Endothelial cell of umbilical vein (primary cell): ENCODE results near the gene CCL7. TPM values are rescaled to one million over a fixed set of nuclear protein-coding genes. Genes with fewer than 3 reads are reported as not detected.

Experiments
- BruUV-seq: library from RNA; stranded (reverse); fragments of 400-500 nt; replicated peaks from 2 replicates; lab custom pipeline; 2021; lab: Mats Ljungman, UMichigan
- CTCF ChIA-PET: fragments of 300-600, 350-600 bp; sonication (Branson Sonifier 250); formaldehyde crosslinking; loops from one replicate; lab custom pipeline; 2021; ENCODE audit warnings: antibody characterized with exemption, inconsistent platforms; lab: Charles Lee
- POLR2A ChIA-PET: fragments of 300-600, 350-600 bp; sonication (Branson Sonifier 250); formaldehyde crosslinking; loops from one replicate; lab custom pipeline; 2021; ENCODE audit warnings: antibody characterized with exemption, inconsistent platforms; lab: Charles Lee
- DNase-seq: peaks from one replicate; pipeline ENCODE4 v3.0.0-alpha.2; 2011; ENCODE audit warnings: low read depth, low spot score
- FAIRE-seq: peaks from 2 replicates; lab custom pipeline; 2011; peaks lifted over from hg19 to GRCh38; lab: Jason Lieb, UNC
- H2AFZ ChIP-seq: 2 replicates; pipeline ENCODE4 v1.6.0; 2012; ENCODE audit warnings: low read depth, low read length, control low read depth, inconsistent platforms
- H3K27ac ChIP-seq: 2 replicates; pipeline ENCODE4 v1.5.1; 2011; ENCODE audit warnings: low read depth, mild to moderate bottlenecking, control low read depth, low read length, moderate library complexity; ENCODE audit not compliant: insufficient read depth
- H3K27me3 ChIP-seq, 2 experiments: 2 replicates each; pipeline versions ENCODE4 v1.6.0 to v1.6.1; 2011; ENCODE audit warnings: low read length in 2 of 2, mixed read lengths in 1 of 2; ENCODE audit not compliant: control insufficient read depth in 2 of 2, insufficient read depth in 2 of 2
- H3K36me3 ChIP-seq, 2 experiments: 2 replicates in 1 of 2; 3 replicates in 1 of 2; pipeline ENCODE4 v1.5.1; 2011; ENCODE audit warnings: low read length in 2 of 2, mild to moderate bottlenecking in 1 of 2, moderate library complexity in 1 of 2; ENCODE audit not compliant: control insufficient read depth in 2 of 2, insufficient read depth in 2 of 2; ENCODE audit errors: extremely low read depth in 1 of 2
- H3K4me1 ChIP-seq: 3 replicates; pipeline ENCODE4 v1.5.1; 2011; ENCODE audit warnings: mild to moderate bottlenecking, low read length; ENCODE audit not compliant: control insufficient read depth, insufficient read depth; ENCODE audit errors: extremely low read depth
- H3K4me2 ChIP-seq: 2 replicates; pipeline ENCODE4 v1.6.1; 2011; ENCODE audit warnings: low read length, control low read depth, mixed read lengths; ENCODE audit not compliant: insufficient read depth
- H3K4me3 ChIP-seq, 3 experiments: fragments of 200-600 bp in 1 of 3; sonication (generic), shearing (Covaris generic) in 1 of 3; replicated peaks in 1 of 3; 2 replicates each; pipeline ENCODE4 v1.5.1; 2011 to 2016; ENCODE audit warnings: control low read depth in 3 of 3, low read length in 3 of 3, mild to moderate bottlenecking in 2 of 3, inconsistent platforms in 1 of 3, low read depth in 1 of 3, moderate library complexity in 1 of 3; ENCODE audit not compliant: insufficient read depth in 1 of 3
- H3K79me2 ChIP-seq: 2 replicates; pipeline ENCODE4 v1.6.0; 2012; ENCODE audit warnings: low read length, inconsistent platforms; ENCODE audit not compliant: control insufficient read depth, insufficient read depth
- H3K9ac ChIP-seq: replicated peaks from 2 replicates; pipeline ENCODE3; 2011; ENCODE audit warnings: low read length, control low read depth; ENCODE audit not compliant: insufficient read depth; ENCODE audit errors: extremely low read depth
- H3K9me1 ChIP-seq: replicated peaks from 3 replicates; pipeline ENCODE4 v1.6.0; 2011; ENCODE audit warnings: mild to moderate bottlenecking, low read length; ENCODE audit not compliant: control insufficient read depth, insufficient read depth; ENCODE audit errors: extremely low read depth
- H3K9me3 ChIP-seq: replicated peaks from 2 replicates; pipeline ENCODE4 v1.5.1; 2012; ENCODE audit warnings: low read length, inconsistent platforms; ENCODE audit not compliant: control insufficient read depth, insufficient read depth
- H4K20me1 ChIP-seq: replicated peaks from 2 replicates; pipeline ENCODE3; 2011; ENCODE audit warnings: mild to moderate bottlenecking, low read length; ENCODE audit not compliant: control insufficient read depth, insufficient read depth; ENCODE audit errors: extremely low read depth
- EZH2 ChIP-seq: IDR thresholded peaks from 2 replicates; pipeline ENCODE4 v1.6.1; 2012; ENCODE audit warnings: borderline replicate concordance, low read depth, mild to moderate bottlenecking, moderate library complexity, low read length, inconsistent platforms; ENCODE audit not compliant: severe bottlenecking
- MYC ChIP-seq: IDR thresholded peaks from one replicate; pipeline ENCODE4 v1.6.1; 2011; ENCODE audit warnings: mild to moderate bottlenecking, low read depth, low read length
- dilution Hi-C: fragments of 300-500 bp; cut with MboI; formaldehyde crosslinking; loops from one replicate; pipeline ENCODE4 v1.15.0; 2019; ENCODE audit warnings: low sequenced_read_pairs; ENCODE audit not compliant: extremely low pct_ligation_motif_present
- intact Hi-C: fragments of 100-400 bp; cut with micrococcal nuclease; formaldehyde crosslinking; loops from one replicate; pipeline ENCODE4 v1.10.0; 2022
- polyA plus RNA-seq, 4 experiments: library from polyadenylated mRNA; depleted of rRNA in 3 of 4; stranded (reverse) in 3 of 4; unstranded in 1 of 4; fragments of >200 nt; gene quantifications; 2 replicates each; pipeline versions ENCODE4 v1.2.1 to v1.2.3, GENCODE V29; 2011 to 2012; ENCODE audit warnings: missing spikeins in 1 of 4
- total RNA-seq: library from RNA; stranded (reverse); gene quantifications from 2 replicates; pipeline ENCODE4 v1.2.3, GENCODE V29; 2021
- TF ChIP-seq, protein P1 (sequence below): IDR thresholded peaks from 2 replicates; pipeline ENCODE4 v1.6.1; 2011; ENCODE audit not compliant: insufficient read depth, insufficient read length
- TF ChIP-seq, protein P2 (sequence below), 2 donors: IDR thresholded peaks; 1 replicate in 1 of 2; 2 replicates in 1 of 2; pipeline ENCODE4 v1.5.1; 2011; ENCODE audit warnings: low read length in 2 of 2, mild to moderate bottlenecking in 2 of 2, moderate library complexity in 2 of 2, control low read depth in 1 of 2, inconsistent platforms in 1 of 2, low read depth in 1 of 2; ENCODE audit not compliant: insufficient read depth in 1 of 2; ENCODE audit errors: extremely low read depth in 1 of 2

Gene CCL7
- total and polyA plus RNA-seq, 2 donors (not counting 3 experiments of a cell fraction or from before 2014, with no cell fraction given) = 0.25 TPM; not detected in 1

DNA sequence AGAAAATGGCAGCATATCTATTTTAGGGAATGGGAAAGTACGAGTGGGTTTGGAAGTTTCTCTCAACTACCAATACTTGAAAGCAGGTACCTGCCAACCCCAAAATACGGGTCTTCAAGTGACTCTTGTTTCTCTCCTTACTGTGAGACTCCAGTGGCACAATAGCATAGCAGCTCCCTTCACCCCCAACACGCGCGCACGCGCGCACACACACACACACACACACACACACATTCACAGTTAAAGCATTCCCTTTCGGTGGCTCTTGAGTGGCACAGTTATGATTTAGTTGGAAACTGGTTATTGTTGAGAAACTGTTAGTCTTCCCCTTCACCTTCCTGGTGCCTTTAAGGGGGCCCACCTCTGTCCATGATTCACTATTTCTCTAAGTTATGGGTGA lies 45.0 kb upstream of the CCL7 start:
- no peaks in the 10 kb centered on the region for H3K36me3 ChIP-seq
- H3K79me2 ChIP-seq = no peaks in the 10 kb centered on the region
- CTCF ChIA-PET = interaction anchor here (1.1 to 2.8 kb wide), 4 partner anchors 9 to 82 kb away, joined by 3 to 9 read pairs (median 3); no protein-coding TSS in a partner anchor
- intact Hi-C loops = no loop called here
- H4K20me1 ChIP-seq = no peaks in the 10 kb centered on the region
- peaks cover 6 to 10% of the 10 kb centered on the region in 2 experiments for H3K27me3 ChIP-seq
- H2AFZ ChIP-seq = no peak overlapping the region
- peaks cover 4% of the 10 kb centered on the region for H3K4me1 ChIP-seq
- H3K27ac ChIP-seq = no peak overlapping the region
- no peak overlapping the region for H3K9ac ChIP-seq
- no peaks in the 10 kb centered on the region for H3K9me1 ChIP-seq
- FAIRE-seq (no peak), DNase-seq (no peak)
- POLR2A ChIA-PET = no interaction called here
- H3K4me2 ChIP-seq = no peak overlapping the region
- dilution Hi-C loops = no loop called here
- no peak overlapping the region for H3K4me3 ChIP-seq
- no peaks in the 10 kb centered on the region for H3K9me3 ChIP-seq
- TF ChIP-seq EZH2 = no peak
- TF ChIP-seq, protein P1, sequence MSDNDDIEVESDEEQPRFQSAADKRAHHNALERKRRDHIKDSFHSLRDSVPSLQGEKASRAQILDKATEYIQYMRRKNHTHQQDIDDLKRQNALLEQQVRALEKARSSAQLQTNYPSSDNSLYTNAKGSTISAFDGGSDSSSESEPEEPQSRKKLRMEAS = no peak
- TF ChIP-seq MYC = no peak
- TF ChIP-seq, protein P2, sequence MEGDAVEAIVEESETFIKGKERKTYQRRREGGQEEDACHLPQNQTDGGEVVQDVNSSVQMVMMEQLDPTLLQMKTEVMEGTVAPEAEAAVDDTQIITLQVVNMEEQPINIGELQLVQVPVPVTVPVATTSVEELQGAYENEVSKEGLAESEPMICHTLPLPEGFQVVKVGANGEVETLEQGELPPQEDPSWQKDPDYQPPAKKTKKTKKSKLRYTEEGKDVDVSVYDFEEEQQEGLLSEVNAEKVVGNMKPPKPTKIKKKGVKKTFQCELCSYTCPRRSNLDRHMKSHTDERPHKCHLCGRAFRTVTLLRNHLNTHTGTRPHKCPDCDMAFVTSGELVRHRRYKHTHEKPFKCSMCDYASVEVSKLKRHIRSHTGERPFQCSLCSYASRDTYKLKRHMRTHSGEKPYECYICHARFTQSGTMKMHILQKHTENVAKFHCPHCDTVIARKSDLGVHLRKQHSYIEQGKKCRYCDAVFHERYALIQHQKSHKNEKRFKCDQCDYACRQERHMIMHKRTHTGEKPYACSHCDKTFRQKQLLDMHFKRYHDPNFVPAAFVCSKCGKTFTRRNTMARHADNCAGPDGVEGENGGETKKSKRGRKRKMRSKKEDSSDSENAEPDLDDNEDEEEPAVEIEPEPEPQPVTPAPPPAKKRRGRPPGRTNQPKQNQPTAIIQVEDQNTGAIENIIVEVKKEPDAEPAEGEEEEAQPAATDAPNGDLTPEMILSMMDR (IDR thresholded peaks at IDR 0.05; ENCODE audit: extremely low read depth in 1 of 2, insufficient read depth in 1 of 2, low read depth in 1 of 2, low read length in 2 of 2) = no peak
- BruUV-seq = no TSS peak
